Nasal cavity respiratory epithelium epithelial cell of viscerocranial mucosa (primary cell): ENCODE data around the gene OR6Y1. TPM values are rescaled to one million over a fixed set of nuclear protein-coding genes. Genes with fewer than 3 reads are reported as not detected.

Source experiments
- total RNA-seq: library from RNA; depleted of rRNA; stranded (reverse); fragments of >200 nt; gene quantifications from 2 replicates; pipeline ENCODE4 v1.2.3, GENCODE V29; 2014

Gene OR6Y1, protein sequence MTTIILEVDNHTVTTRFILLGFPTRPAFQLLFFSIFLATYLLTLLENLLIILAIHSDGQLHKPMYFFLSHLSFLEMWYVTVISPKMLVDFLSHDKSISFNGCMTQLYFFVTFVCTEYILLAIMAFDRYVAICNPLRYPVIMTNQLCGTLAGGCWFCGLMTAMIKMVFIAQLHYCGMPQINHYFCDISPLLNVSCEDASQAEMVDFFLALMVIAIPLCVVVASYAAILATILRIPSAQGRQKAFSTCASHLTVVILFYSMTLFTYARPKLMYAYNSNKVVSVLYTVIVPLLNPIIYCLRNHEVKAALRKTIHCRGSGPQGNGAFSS
- total RNA-seq, result not detected in 2 replicates

GRCh38 chr1:158554352-158554751 is at the start of gene OR6Y1:
OR6Y1 (minus strand) TSS chr1:158554405; CDS start chr1:158548105, 6,300 bp downstream.

DNA sequence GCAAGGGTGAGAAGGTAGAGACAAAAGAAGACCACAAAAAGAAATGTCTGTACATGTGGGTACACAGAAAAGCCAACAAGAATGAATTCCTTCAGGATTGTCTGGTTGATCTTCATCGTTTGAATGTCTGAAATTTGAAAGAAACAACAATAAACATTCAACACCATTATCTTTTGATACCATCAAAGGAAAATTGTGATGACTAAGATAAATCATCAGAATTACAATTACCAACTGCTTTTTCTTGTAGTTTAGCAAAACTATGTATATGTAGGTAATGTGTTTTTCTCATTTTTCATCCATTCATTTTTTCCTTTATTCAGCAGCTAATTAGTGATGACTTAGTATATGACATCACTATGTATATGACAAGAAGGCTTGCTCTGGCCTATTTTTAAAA is 25.5 kb upstream of the OR6Y1 start, which contains the start of gene OR10X1:
TSS of gene OR10X1 (minus strand) at position 167 of the 400 bp plus-strand sequence. CDS start at position 167, 0 bp downstream.

GRCh38 chr1:158570480-158570879 is 16.3 kb upstream of the OR6Y1 start, which contains the start of gene OR6P1:
OR6P1 (minus strand) TSS chr1:158570580; CDS start chr1:158563604, 6,976 bp downstream.

Other genes with a start within 250 kb of the OR6Y1 start
- not detected in 2 replicates for gene CD1B, start 222.9 kb downstream of the OR6Y1 start, total RNA-seq
- not detected in 2 replicates for gene CD1E, start 200.5 kb downstream of the OR6Y1 start, total RNA-seq
- gene OR10T2, start 154.9 kb downstream of the OR6Y1 start, total RNA-seq, result not detected in 2 replicates
- not detected in 2 replicates for gene OR10K2, start 128.2 kb downstream of the OR6Y1 start, total RNA-seq
- not detected in 2 replicates for gene OR10K1, start 92.6 kb downstream of the OR6Y1 start, total RNA-seq
- gene OR10R2, start 82.2 kb downstream of the OR6Y1 start, total RNA-seq, result not detected in 2 replicates
- not detected in 2 replicates for gene OR6P1, start 16.2 kb upstream of the OR6Y1 start, total RNA-seq
- not detected in 2 replicates for gene OR10X1, start 25.5 kb upstream of the OR6Y1 start, total RNA-seq
- gene OR10Z1, start 50.9 kb upstream of the OR6Y1 start, total RNA-seq, result not detected in 2 replicates
- not detected in 2 replicates for gene SPTA1, start 132.3 kb upstream of the OR6Y1 start, total RNA-seq
- not detected in 2 replicates for gene OR6K2, start 146.2 kb upstream of the OR6Y1 start, total RNA-seq
- not detected in 2 replicates for gene OR6K3, start 166.3 kb upstream of the OR6Y1 start, total RNA-seq
- not detected in 2 replicates for gene OR6K6, start 200.3 kb upstream of the OR6Y1 start, total RNA-seq
- gene OR6N1, start 217.8 kb upstream of the OR6Y1 start, total RNA-seq, result not detected in 2 replicates
- not detected in 2 replicates for gene OR6N2, start 226.8 kb upstream of the OR6Y1 start, total RNA-seq